GM12801 (cell line): ENCODE data around the gene COL28A1.

ENCODE experiments used
- CTCF ChIP-seq: IDR thresholded peaks from one replicate; pipeline ENCODE4 v1.5.1; 2011; ENCODE audit warnings: control low read depth; ENCODE audit not compliant: insufficient read length; ENCODE audit errors: extremely low read depth

Gene COL28A1

DNA sequence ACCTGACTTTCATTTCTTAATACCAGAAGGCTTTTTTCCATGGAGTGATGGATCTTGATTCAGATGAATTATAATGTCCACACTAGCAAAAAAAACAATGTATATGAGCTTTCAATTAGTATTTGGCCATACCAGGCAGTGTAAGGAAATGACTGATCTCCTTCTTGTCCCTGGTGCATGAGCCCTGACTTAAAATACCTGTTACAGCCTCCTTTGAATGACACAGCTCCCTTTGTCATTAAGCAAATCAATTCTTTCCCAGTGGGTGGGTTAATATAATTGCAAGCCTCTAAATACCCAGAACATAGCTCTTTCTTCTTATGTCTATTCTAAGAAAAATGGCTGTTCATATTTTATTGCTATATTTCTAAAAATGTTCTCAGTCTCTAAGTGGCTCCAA lies 188.6 kb downstream of the COL28A1 start:
- TF ChIP-seq CTCF = no peak

DNA sequence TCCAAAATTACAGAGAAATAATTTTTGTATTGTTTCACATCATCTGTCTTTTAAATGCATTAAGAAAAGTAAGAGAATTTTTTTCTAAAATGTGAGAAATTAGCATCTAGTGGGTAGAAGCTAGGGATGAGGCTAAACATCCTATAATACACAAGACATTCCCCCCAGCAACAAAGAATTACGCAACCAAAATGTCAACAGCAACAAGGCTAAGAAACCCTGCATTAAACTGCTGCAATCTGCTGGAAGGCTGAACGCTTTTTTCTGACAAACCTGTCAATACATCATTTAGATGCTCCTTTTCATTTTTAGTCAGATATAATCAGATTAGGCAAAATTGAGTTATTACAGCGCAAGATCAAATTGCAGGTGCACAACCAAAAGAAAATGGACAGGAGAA lies 191.1 kb downstream of the COL28A1 start:
- no peak for TF ChIP-seq CTCF

GRCh38 chr7:7335909-7336308 lies 199.8 kb downstream of the COL28A1 start:
- no peak for TF ChIP-seq CTCF

GRCh38 chr7:7335215-7335614 lies 200.5 kb downstream of the COL28A1 start:
- TF ChIP-seq CTCF = no peak

- TF ChIP-seq CTCF = no peak
Observed at GRCh38 chr7:7333610-7334009, 202.1 kb downstream of the COL28A1 start.

DNA sequence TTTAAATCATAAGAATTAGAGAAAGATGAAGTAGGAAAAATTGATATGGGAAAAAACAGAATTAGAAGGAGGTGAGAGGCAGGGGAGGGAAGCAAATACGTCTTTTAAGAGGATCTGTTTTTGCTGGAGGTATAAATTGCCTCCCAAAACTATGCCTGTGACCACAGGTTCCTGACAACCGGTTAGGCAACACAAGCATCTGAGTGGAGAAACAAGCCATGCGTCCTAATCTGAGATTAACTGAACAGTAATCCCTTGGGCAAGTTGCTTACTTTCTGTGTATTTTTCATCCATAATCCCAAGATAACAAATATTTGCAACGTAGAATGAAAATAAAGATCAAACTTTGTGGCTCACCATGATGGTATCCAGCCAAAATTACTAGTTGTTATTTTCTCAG lies 204.2 kb downstream of the COL28A1 start:
- no peak for TF ChIP-seq CTCF

- TF ChIP-seq CTCF = no peak
Observed at GRCh38 chr7:7330997-7331396, 204.7 kb downstream of the COL28A1 start.

DNA sequence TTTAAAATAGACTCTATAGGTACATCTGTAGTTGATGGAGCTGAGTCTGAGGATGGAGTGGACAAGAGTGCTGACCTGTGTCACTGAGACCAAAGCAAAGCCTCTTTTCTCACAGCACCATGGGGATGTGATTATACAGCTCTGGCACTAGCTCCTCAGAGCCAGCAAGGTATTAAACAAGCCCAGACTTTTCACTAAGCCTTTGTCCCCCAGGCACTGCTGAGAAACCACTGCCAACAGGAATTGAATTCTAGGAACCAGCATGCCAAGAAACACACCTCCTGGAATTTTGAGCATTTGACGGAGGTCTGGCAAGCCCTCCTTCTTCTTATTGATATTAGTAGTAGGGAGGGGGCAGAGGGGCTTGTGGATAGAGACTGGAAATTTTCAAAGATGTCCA lies 206.3 kb downstream of the COL28A1 start:
- no peak for TF ChIP-seq CTCF
